ENCODE results near the gene GDPD2. TPM values are rescaled to one million over a fixed set of nuclear protein-coding genes. Genes with fewer than 3 reads are reported as not detected.

Gene GDPD2
- polyA plus RNA-seq, 2 of the 4 experiments (the other 2 are of a cell fraction) = 0.04 to 0.12 TPM

GRCh38 chrX:70461026-70461425 is 37.9 kb downstream of the GDPD2 start:
- CTCF ChIA-PET = interaction anchor here (1.6 kb wide), 1 partner anchor 9 kb away, joined by 8 read pairs; no protein-coding TSS in a partner anchor
- POLR2A ChIA-PET = no interaction called here
- no peak for DNase-seq (ENCODE audit: low read depth in 1 of 2, low spot score in 1 of 2)

GRCh38 chrX:70464051-70464450 is 40.9 kb downstream of the GDPD2 start:
- ATAC-seq (no peak), DNase-seq (ENCODE audit: low read depth in 1 of 2, low spot score in 1 of 2) (no peak), FAIRE-seq (no peak)
- TF ChIP-seq ELK1 (IDR thresholded peaks at IDR 0.05; ENCODE audit: low read depth, low read length) (no peak), ATOH8 (CRISPR knock-in tag; IDR thresholded peaks at IDR 0.05; ENCODE audit: low read depth) (no peak), MAZ (IDR thresholded peaks at IDR 0.05; ENCODE audit: borderline replicate concordance, low read depth, low read length) (no peak), HDAC2 (IDR thresholded peaks at IDR 0.05) (no peak)
- Histone ChIP-seq H3K27ac (no peak overlapping the region), H3K4me1 (no peaks in the 10 kb centered on the region), H3K4me2 (no peak overlapping the region), H3K9me3 (no peaks in the 10 kb centered on the region), H3K4me3 (no peak overlapping the region)
- ChIA-PET CTCF (interaction anchor here (0.8 to 1.5 kb wide), 3 partner anchors 9 to 12 kb away, joined by 3 to 5 read pairs (median 3); no protein-coding TSS in a partner anchor), POLR2A (no interaction called here)

More at GRCh38 chrX:70461026-70461425, 37.9 kb downstream of the GDPD2 start:
- Histone ChIP-seq H3K4me3 (no peak overlapping the region), H3K27ac (no peak overlapping the region), H3K4me1 (no peaks in the 10 kb centered on the region), H3K4me2 (no peak overlapping the region), H3K9me3 (no peaks in the 10 kb centered on the region)
- 87% methylated on average over 2 of the region's 2 CpGs for WGBS (ENCODE audit: missing lambda C conversion rate)
- ATAC-seq (no peak), FAIRE-seq (peak; percentile 51)
- TF ChIP-seq RAD21 (conservative IDR thresholded peaks at IDR 0.05 in 1 of 2, IDR thresholded peaks at IDR 0.05 in 1 of 2) (no peak), NR3C1 (IDR thresholded peaks at IDR 0.05) (no peak), ELK1 (IDR thresholded peaks at IDR 0.05; ENCODE audit: low read depth, low read length) (no peak)

GRCh38 chrX:70466968-70467367 is 43.9 kb downstream of the GDPD2 start:
- no peaks in the 10 kb centered on the region for H3K9me3 ChIP-seq
- no peaks in the 10 kb centered on the region for H3K4me1 ChIP-seq
- no peak overlapping the region for H3K27ac ChIP-seq
- POLR2A ChIA-PET = no interaction called here
- FAIRE-seq (peak; percentile 54), DNase-seq (ENCODE audit: low read depth in 1 of 2, low spot score in 1 of 2) (no peak), ATAC-seq (no peak)
- no peak overlapping the region for H3K4me2 ChIP-seq
- CTCF ChIA-PET = no interaction called here
- H3K4me3 ChIP-seq = no peak overlapping the region
- no peak for TF ChIP-seq HES2 (IDR thresholded peaks at IDR 0.05)

GRCh38 chrX:70468709-70469108 is 45.6 kb downstream of the GDPD2 start:
- ATAC-seq = no peak
- no peak for DNase-seq (ENCODE audit: low read depth in 1 of 2, low spot score in 1 of 2)
- CTCF ChIA-PET = interaction anchor here (1.6 kb wide), 1 partner anchor 14 kb away, joined by 6 read pairs; no protein-coding TSS in a partner anchor
- FAIRE-seq = no peak
- Histone ChIP-seq H3K4me2 (no peak overlapping the region), H3K4me3 (no peak overlapping the region), H3K27ac (no peak overlapping the region), H3K9me3 (no peaks in the 10 kb centered on the region), H3K4me1 (no peaks in the 10 kb centered on the region)
- TF ChIP-seq USF2 (IDR thresholded peaks at IDR 0.05) (no peak), RAD21 (conservative IDR thresholded peaks at IDR 0.05 in 1 of 2, IDR thresholded peaks at IDR 0.05 in 1 of 2) (no peak), BHLHE40 (IDR thresholded peaks at IDR 0.05; ENCODE audit: low read depth, low read length) (no peak), PBX3 (IDR thresholded peaks at IDR 0.05) (no peak), SMC3 (IDR thresholded peaks at IDR 0.05) (no peak), HMGXB4 (CRISPR knock-in tag; IDR thresholded peaks at IDR 0.05; ENCODE audit: borderline replicate concordance) (no peak), CTCF (IDR thresholded peaks at IDR 0.05) (no peak), MAX (IDR thresholded peaks at IDR 0.05) (no peak), HOXA7 (CRISPR knock-in tag; IDR thresholded peaks at IDR 0.05) (no peak)
- POLR2A ChIA-PET = no interaction called here
- 90% methylated on average over 1 of the region's 1 CpG for WGBS (ENCODE audit: missing lambda C conversion rate)

Data from A549 (cell line).